ENCODE results near the gene ADGRL3.

Gene ADGRL3

GRCh38 chr4:61891953-61892352 is 691.8 kb downstream of the ADGRL3 start:
- Histone ChIP-seq H3K9me3 (ENCODE audit: insufficient read depth, low read length) (no peaks in the 10 kb centered on the region), H3K9me2 (replicated peaks; ENCODE audit: insufficient read depth, low read length) (no peaks in the 10 kb centered on the region), H3K27me3 (ENCODE audit: low read length) (no peaks in the 10 kb centered on the region), H4K20me1 (ENCODE audit: low read depth, low read length) (no peaks in the 10 kb centered on the region), H2AFZ (ENCODE audit: low read depth, low read length, severe bottlenecking) (no peak overlapping the region), H3F3A (ENCODE audit: insufficient read depth) (no peaks in the 10 kb centered on the region), H3K4me3 (ENCODE audit: insufficient read depth, low read length, poor library complexity, severe bottlenecking) (no peak overlapping the region), H3K9ac (ENCODE audit: low read length) (no peak overlapping the region), H3K36me3 (ENCODE audit: low read length) (no peaks in the 10 kb centered on the region), H3K79me2 (ENCODE audit: insufficient read depth, low read length) (no peaks in the 10 kb centered on the region), H3K27ac (ENCODE audit: low read depth, low read length) (no peak overlapping the region), H3K4me2 (ENCODE audit: low read depth, low read length, poor library complexity, severe bottlenecking) (no peak overlapping the region)
- TF ChIP-seq EZH2phosphoT487 (conservative IDR thresholded peaks at IDR 0.05; ENCODE audit: low read length) (no peak), CTCF (IDR thresholded peaks at IDR 0.05; ENCODE audit: insufficient read depth, low read length, poor library complexity, severe bottlenecking) (no peak)

- no peaks in the 10 kb centered on the region for H3K36me3 ChIP-seq (ENCODE audit: low read length)
- no peak overlapping the region for H3K9ac ChIP-seq (ENCODE audit: low read length)
- no peak overlapping the region for H2AFZ ChIP-seq (ENCODE audit: low read depth, low read length, severe bottlenecking)
- H3K79me2 ChIP-seq (ENCODE audit: insufficient read depth, low read length), result no peaks in the 10 kb centered on the region
- H3K9me2 ChIP-seq (replicated peaks; ENCODE audit: insufficient read depth, low read length), result no peaks in the 10 kb centered on the region
- no peak overlapping the region for H3K4me3 ChIP-seq (ENCODE audit: insufficient read depth, low read length, poor library complexity, severe bottlenecking)
- no peaks in the 10 kb centered on the region for H3F3A ChIP-seq (ENCODE audit: insufficient read depth)
- no peaks in the 10 kb centered on the region for H4K20me1 ChIP-seq (ENCODE audit: low read depth, low read length)
- no peaks in the 10 kb centered on the region for H3K9me3 ChIP-seq (ENCODE audit: insufficient read depth, low read length)
- TF ChIP-seq EZH2phosphoT487 (conservative IDR thresholded peaks at IDR 0.05; ENCODE audit: low read length), result no peak
- H3K27me3 ChIP-seq (ENCODE audit: low read length), result no peaks in the 10 kb centered on the region
- no peak overlapping the region for H3K4me2 ChIP-seq (ENCODE audit: low read depth, low read length, poor library complexity, severe bottlenecking)
- H3K27ac ChIP-seq (ENCODE audit: low read depth, low read length), result no peak overlapping the region
Observed at GRCh38 chr4:61896634-61897033, 696.5 kb downstream of the ADGRL3 start.

GRCh38 chr4:61909031-61909430 is 708.9 kb downstream of the ADGRL3 start:
- Histone ChIP-seq H3K36me3 (ENCODE audit: low read length) (no peaks in the 10 kb centered on the region), H3K4me2 (ENCODE audit: low read depth, low read length, poor library complexity, severe bottlenecking) (no peak overlapping the region), H3K9ac (ENCODE audit: low read length) (no peak overlapping the region), H3K79me2 (ENCODE audit: insufficient read depth, low read length) (no peaks in the 10 kb centered on the region), H2AFZ (ENCODE audit: low read depth, low read length, severe bottlenecking) (no peak overlapping the region), H3K9me2 (replicated peaks; ENCODE audit: insufficient read depth, low read length) (no peaks in the 10 kb centered on the region), H4K20me1 (ENCODE audit: low read depth, low read length) (no peaks in the 10 kb centered on the region), H3K9me3 (ENCODE audit: insufficient read depth, low read length) (no peaks in the 10 kb centered on the region), H3K27ac (ENCODE audit: low read depth, low read length) (no peak overlapping the region), H3K27me3 (ENCODE audit: low read length) (no peaks in the 10 kb centered on the region), H3F3A (ENCODE audit: insufficient read depth) (no peaks in the 10 kb centered on the region), H3K4me3 (ENCODE audit: insufficient read depth, low read length, poor library complexity, severe bottlenecking) (no peak overlapping the region)
- no peak for TF ChIP-seq EZH2phosphoT487 (conservative IDR thresholded peaks at IDR 0.05; ENCODE audit: low read length)
- TF ChIP-seq CTCF (IDR thresholded peaks at IDR 0.05; ENCODE audit: insufficient read depth, low read length, poor library complexity, severe bottlenecking), result no peak

GRCh38 chr4:61911313-61911756 is 711.2 kb downstream of the ADGRL3 start:
- Histone ChIP-seq H3K27ac (ENCODE audit: low read depth, low read length) (no peak overlapping the region), H3K4me2 (ENCODE audit: low read depth, low read length, poor library complexity, severe bottlenecking) (no peak overlapping the region), H3K9ac (ENCODE audit: low read length) (no peak overlapping the region), H3K4me3 (ENCODE audit: insufficient read depth, low read length, poor library complexity, severe bottlenecking) (no peak overlapping the region), H3K9me3 (ENCODE audit: insufficient read depth, low read length) (no peaks in the 10 kb centered on the region), H3K36me3 (ENCODE audit: low read length) (no peaks in the 10 kb centered on the region), H2AFZ (ENCODE audit: low read depth, low read length, severe bottlenecking) (no peak overlapping the region), H3K27me3 (ENCODE audit: low read length) (no peaks in the 10 kb centered on the region), H3F3A (ENCODE audit: insufficient read depth) (no peaks in the 10 kb centered on the region), H3K9me2 (replicated peaks; ENCODE audit: insufficient read depth, low read length) (no peaks in the 10 kb centered on the region), H4K20me1 (ENCODE audit: low read depth, low read length) (no peaks in the 10 kb centered on the region), H3K79me2 (ENCODE audit: insufficient read depth, low read length) (no peaks in the 10 kb centered on the region)
- TF ChIP-seq EZH2phosphoT487 (conservative IDR thresholded peaks at IDR 0.05; ENCODE audit: low read length), result no peak
- no peak for TF ChIP-seq CTCF (IDR thresholded peaks at IDR 0.05; ENCODE audit: insufficient read depth, low read length, poor library complexity, severe bottlenecking)
